Retinal pigment epithelial cell (primary cell): Measurements from ENCODE around the gene RRP8.

Experiments
- DNase-seq: peaks from one replicate; pipeline ENCODE4 v3.0.0-alpha.2; 2010; ENCODE audit warnings: low read depth
- H3K4me3 ChIP-seq: 2 replicates; pipeline ENCODE4 v1.5.1; 2011; ENCODE audit warnings: mild to moderate bottlenecking, low read length, control low read depth, moderate library complexity
- TF ChIP-seq, protein P1 (sequence below): conservative IDR thresholded peaks from 2 replicates; pipeline ENCODE4 v1.5.1; 2011; ENCODE audit warnings: low read depth, low read length, control low read depth, inconsistent platforms

The RRP8 gene

DNA sequence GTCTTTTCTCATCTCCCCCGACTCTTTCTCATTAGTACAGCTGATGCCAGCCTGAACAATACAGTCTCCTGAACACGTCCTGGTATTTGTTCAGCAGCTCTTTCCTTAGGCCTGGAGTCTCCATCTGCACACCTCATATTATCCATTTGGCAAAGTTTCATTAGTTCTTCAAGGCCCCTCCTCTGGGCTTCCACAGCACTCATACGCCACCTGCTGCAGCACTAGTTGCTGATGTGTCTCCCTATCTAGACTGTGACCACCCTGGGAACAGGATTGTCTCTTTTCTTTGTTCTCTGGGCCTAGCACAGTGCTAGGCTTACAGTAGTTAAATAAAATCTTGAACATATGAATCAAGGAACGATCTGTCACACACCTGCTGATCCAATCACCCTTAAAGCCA, 35.0 kb upstream of the RRP8 start:
- TF ChIP-seq, protein P1, sequence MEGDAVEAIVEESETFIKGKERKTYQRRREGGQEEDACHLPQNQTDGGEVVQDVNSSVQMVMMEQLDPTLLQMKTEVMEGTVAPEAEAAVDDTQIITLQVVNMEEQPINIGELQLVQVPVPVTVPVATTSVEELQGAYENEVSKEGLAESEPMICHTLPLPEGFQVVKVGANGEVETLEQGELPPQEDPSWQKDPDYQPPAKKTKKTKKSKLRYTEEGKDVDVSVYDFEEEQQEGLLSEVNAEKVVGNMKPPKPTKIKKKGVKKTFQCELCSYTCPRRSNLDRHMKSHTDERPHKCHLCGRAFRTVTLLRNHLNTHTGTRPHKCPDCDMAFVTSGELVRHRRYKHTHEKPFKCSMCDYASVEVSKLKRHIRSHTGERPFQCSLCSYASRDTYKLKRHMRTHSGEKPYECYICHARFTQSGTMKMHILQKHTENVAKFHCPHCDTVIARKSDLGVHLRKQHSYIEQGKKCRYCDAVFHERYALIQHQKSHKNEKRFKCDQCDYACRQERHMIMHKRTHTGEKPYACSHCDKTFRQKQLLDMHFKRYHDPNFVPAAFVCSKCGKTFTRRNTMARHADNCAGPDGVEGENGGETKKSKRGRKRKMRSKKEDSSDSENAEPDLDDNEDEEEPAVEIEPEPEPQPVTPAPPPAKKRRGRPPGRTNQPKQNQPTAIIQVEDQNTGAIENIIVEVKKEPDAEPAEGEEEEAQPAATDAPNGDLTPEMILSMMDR, result no peak
- no peak overlapping the region for H3K4me3 ChIP-seq

DNA sequence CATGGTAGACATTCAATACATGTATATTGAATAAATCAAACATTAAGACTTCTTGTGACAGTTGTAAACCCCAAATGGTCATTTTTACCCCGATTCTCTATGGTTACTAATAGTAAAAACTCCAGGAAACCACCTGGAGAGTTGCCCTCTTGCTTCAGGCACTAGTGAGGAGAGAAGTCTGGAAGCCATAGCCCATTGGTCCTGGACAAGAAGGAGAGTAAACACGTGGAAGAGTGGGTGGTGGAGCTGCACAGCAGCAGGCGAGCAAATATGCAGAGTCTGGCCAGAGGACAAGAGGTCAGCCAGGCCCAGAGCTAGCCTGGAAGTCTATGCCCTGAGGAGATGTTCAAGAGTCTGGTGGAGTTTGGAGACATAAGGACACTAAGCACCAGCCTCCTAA, 34.5 kb upstream of the RRP8 start:
- no peak overlapping the region for H3K4me3 ChIP-seq
- TF ChIP-seq, protein P1, result no peak
- no peak for DNase-seq

More for the DNA sequence above, 35.0 kb upstream of the RRP8 start:
- no peak for DNase-seq

DNA sequence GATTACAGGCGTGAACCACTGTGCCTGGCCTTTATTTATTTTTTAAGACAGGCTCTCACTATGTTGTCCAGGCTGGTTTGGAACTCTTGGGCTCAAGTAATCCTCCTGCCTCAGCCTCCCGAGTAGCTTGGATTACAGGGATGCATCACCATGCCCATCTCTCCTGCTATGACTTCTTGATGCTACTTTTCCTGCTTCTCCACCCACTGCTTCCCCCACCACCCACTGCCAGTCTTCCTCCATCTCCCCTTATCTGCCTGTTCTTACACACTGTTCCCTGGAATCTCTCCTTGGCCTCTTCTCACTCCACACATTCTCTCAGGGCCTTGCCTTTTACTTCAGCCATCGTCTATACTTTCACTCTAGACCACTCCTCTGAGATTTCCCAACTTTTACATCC, 33.1 kb upstream of the RRP8 start:
- TF ChIP-seq, protein P1, result no peak
- no peak for DNase-seq
- H3K4me3 ChIP-seq, result no peak overlapping the region

DNA sequence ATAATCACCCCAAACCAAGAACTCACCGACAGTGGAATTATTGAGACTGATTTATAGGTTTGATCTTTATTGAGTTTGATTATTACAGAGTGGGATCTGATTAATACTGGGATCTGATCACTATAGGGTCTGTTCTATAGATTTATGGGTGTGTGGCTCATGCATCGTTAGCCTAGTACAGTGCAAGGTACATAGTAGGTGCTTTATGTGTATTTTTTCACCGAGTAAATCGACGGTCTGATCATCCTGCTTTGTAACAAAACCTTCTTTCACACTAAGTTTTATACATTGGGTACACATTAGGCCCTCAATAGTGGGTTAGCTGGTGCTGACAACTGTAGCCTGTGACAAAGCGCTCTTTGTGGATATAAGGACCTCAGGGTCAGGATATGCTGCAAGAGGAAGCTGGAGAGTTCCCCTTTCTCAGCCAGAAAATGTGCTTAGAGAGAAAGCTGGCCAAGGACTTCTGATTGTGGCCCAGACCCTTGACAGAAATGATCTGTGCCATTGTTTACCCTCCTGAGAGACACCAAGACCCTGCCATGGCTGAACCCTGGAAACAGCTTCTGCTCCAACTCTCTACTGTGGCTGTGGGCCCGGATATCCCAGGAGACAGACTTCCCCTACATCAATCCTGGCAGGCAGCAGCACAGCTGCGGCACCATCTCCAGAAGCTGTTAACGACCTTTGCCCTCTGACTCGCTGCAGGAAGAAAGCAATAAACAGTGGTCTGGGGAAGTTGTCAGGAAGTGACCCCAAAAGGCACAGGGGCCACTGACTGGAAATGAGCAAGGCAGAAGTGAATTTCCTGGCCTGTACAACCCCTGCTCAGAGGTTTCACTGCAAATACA, 31.9 kb upstream of the RRP8 start:
- TF ChIP-seq, protein P1, result no peak
- no peak overlapping the region for H3K4me3 ChIP-seq
- DNase-seq, result no peak

DNA sequence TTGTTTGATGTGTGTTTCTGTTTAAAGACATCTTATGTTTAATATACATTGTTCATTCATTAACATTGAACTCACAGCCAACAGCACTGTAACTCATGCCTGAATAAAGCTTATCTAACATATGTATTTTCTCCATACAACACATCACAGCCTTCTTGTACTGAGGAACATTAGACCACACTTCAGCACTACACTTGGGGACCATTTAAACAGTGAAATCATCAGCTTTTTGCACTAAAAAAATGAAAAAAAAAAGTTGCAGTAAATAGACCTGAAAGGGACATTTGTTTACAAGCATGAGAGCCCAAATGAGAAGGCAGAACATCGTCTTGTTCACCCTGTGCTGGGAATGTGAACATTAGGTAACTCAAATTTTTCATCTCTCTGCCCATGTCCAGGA, 31.1 kb upstream of the RRP8 start:
- H3K4me3 ChIP-seq, result no peak overlapping the region
- no peak for DNase-seq
- TF ChIP-seq, protein P1, result no peak

DNA sequence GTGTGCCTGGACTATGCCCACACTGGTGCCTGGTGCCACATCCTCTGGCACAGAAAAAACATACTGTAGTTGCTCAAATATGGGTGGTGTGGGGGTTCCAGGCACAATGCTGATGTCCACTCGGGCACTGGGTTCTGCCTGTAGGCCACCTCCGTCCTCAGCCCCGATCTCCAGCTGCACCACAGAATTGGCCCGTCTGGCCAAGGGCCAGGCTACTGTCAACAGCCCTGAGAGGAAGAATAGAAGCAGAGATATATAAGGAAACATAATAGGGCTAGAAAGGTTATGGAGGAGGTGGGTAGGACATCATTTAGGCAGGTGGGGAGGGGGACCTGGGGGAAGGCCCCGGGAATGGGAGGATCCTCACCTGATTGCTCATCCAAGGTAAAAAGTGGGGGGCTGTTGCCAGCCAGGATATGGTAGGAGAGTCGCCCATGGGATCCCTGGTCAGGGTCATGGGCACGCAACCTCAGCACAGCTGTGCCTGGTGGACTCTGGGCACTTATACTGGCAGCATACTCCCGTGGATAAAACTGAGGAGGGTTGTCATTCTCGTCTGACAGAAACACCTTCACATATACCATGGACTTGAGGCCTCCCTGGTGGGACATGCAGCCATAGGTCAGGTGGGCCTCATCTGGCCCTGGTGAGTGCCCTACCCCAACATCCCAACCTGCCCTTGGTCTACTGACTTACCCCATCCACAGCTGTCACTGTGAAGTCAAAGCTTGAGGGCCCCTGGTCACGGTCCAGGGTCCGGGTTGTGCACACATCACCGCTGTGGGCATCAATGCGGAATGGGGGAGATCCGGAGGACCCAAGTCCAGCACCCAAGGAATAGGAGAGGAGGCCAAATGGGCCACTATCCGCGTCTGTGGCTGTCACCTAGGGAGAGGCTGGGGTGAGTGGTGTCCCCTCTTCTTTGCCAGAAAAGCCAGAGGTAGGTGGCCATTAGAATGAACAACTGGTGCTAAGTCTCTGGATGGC, 30.3 kb upstream of the RRP8 start:
- H3K4me3 ChIP-seq, result no peak overlapping the region
- DNase-seq, result no peak
- TF ChIP-seq, protein P1, result no peak
